Stomach (tissue), 9 donors: ENCODE data around the gene ADGRE2. TPM values are rescaled to one million over a fixed set of nuclear protein-coding genes. Genes with fewer than 3 reads are reported as not detected.
A peak's percentile ranks its signal among the peaks of the same experiment; 100 is the strongest.

Experiments
- DNase-seq, 2 donors: peaks; one replicate each; pipeline versions ENCODE4 v3.0.0 to v3.0.0-alpha.2; 2013 to 2019
- H3K27ac ChIP-seq, 5 donors: fragments of 200-600 bp in 4 of 5; sonication (generic) in 4 of 5; one replicate each; pipeline ENCODE4 v1.5.1; 2013 to 2019; ENCODE audit warnings: mild to moderate bottlenecking in 1 of 5, moderate library complexity in 1 of 5
- H3K27me3 ChIP-seq, 3 donors: fragments of 200-600 bp; sonication (generic); one replicate each; pipeline ENCODE4 v1.5.1; 2017 to 2019; ENCODE audit warnings: mixed run types in 1 of 3
- H3K36me3 ChIP-seq, 4 donors: fragments of 200-600 bp; sonication (generic); 1 replicate in 3 of 4; 2 replicates in 1 of 4; pipeline ENCODE4 v1.5.1; 2016 to 2019
- H3K4me1 ChIP-seq, 4 donors: fragments of 200-600 bp; sonication (generic); one replicate each; pipeline ENCODE4 v1.5.1; 2016 to 2019
- H3K4me3 ChIP-seq, 4 donors: fragments of 200-600 bp; sonication (generic) in 3 of 4; one replicate each; pipeline ENCODE4 v1.5.1; 2016 to 2019; ENCODE audit warnings: mild to moderate bottlenecking in 1 of 4
- H3K9me3 ChIP-seq, 4 donors: fragments of 200-600 bp; sonication (generic); one replicate each; pipeline ENCODE4 v1.5.1; 2016 to 2019
- CTCF ChIP-seq, 7 experiments: fragments of 450-650 bp in 4 of 7; fragments of 200-600 bp in 3 of 7; sonication (generic) in 3 of 7; IDR thresholded peaks; one replicate each; pipeline ENCODE4 v1.5.1; 2016 to 2019; ENCODE audit warnings: antibody characterized with exemption in 7 of 7, control low read depth in 2 of 7, mild to moderate bottlenecking in 1 of 7
- EP300 ChIP-seq: sonication (generic); formaldehyde crosslinking; IDR thresholded peaks from one replicate; pipeline ENCODE4 v1.6.1; 2017; ENCODE audit warnings: antibody characterized with exemption
- POLR2A ChIP-seq, 4 donors: fragments of 450-650 bp; IDR thresholded peaks; one replicate each; pipeline ENCODE4 v1.6.1; 2016; ENCODE audit warnings: antibody characterized with exemption in 4 of 4, control low read depth in 2 of 4, mild to moderate bottlenecking in 1 of 4, moderate library complexity in 1 of 4
- POLR2AphosphoS5 ChIP-seq, 3 donors: sonication (generic); formaldehyde crosslinking; IDR thresholded peaks; one replicate each; pipeline ENCODE4 v1.6.1; 2016; ENCODE audit warnings: antibody characterized with exemption in 3 of 3
- WGBS, 5 donors: extraction: QIAGEN DNeasy Blood & Tissue Kit in 3 of 5; methylation state at CpG; one replicate each; pipeline versions ENCODE4 v1.1.5 to v1.1.7; 2013 to 2018; 5-methylcytosine and 5-hydroxymethylcytosine counted together
- intact Hi-C: fragments of 100-400 bp; cut with DNase I; formaldehyde crosslinking; loops from one replicate; pipeline ENCODE4 v1.15.1; 2023; ENCODE audit warnings: low total_unique reads
- polyA plus RNA-seq, 3 donors: library from polyadenylated mRNA; stranded (reverse); fragments of 200-250 nt; gene quantifications; one replicate each; pipeline ENCODE4 v1.2.3, GENCODE V29; 2013
- total RNA-seq, 5 donors: library from RNA; depleted of rRNA; stranded (reverse); fragments of >200 nt; gene quantifications; one replicate each; pipeline versions ENCODE4 v1.1.0 to v1.2.3, GENCODE V29; 2014 to 2016
- donor health status: healthy with polysubstance abuse.
- donor health status: Bipolar disorder and iron deficiency.
- donor health status: healthy.

Gene ADGRE2
- total and polyA plus RNA-seq, 8 donors, result 0.28 to 9.6 (median 1.7) TPM; not detected in 1

GRCh38 chr19:14700711-14701375, 77.5 kb downstream of the ADGRE2 start:
- DNase-seq, result no peak
- Histone ChIP-seq H3K4me3 (no peak overlapping the region), H3K9me3 (peaks cover 0 to 6% (median 0%) of the 10 kb centered on the region in 4 donors), H3K36me3 (peaks cover 89 to 99% (median 98%) of the 10 kb centered on the region in 4 donors), H3K4me1 (no peaks in the 10 kb centered on the region), H3K27ac (no peak overlapping the region), H3K27me3 (no peaks in the 10 kb centered on the region)
- intact Hi-C loops, result no loop called here
- TF ChIP-seq CTCF (IDR thresholded peaks at IDR 0.05) (no peak), POLR2A (IDR thresholded peaks at IDR 0.05) (no peak), POLR2AphosphoS5 (IDR thresholded peaks at IDR 0.05) (no peak), EP300 (no peak)
- WGBS, 5 donors, result 94 to 99% (median 96%) methylated on average over 8 to 9 of the region's 9 CpGs

- Histone ChIP-seq H3K27me3 (no peaks in the 10 kb centered on the region), H3K4me1 (no peaks in the 10 kb centered on the region), H3K4me3 (no peak overlapping the region), H3K27ac (no peak overlapping the region), H3K9me3 (peaks cover 0 to 6% (median 0%) of the 10 kb centered on the region in 4 donors), H3K36me3 (peaks cover 89 to 99% (median 98%) of the 10 kb centered on the region in 4 donors)
- DNase-seq, result no peak
- no peak for TF ChIP-seq POLR2A (IDR thresholded peaks at IDR 0.05)
- no peak for TF ChIP-seq CTCF (IDR thresholded peaks at IDR 0.05)
- TF ChIP-seq POLR2AphosphoS5 (IDR thresholded peaks at IDR 0.05), result no peak
- TF ChIP-seq EP300, result no peak
- intact Hi-C loops, result loop anchor here (10.0 kb wide), 1 partner anchor 135 kb away; no protein-coding TSS in a partner anchor
- WGBS, 5 donors, result 78 to 95% (median 92%) methylated on average over 8 of the region's 8 CpGs
These were observed 78.7 kb downstream of the ADGRE2 start for GRCh38 chr19:14699641-14700040.

GRCh38 chr19:14695471-14695870, 82.9 kb downstream of the ADGRE2 start:
- no peaks in the 10 kb centered on the region for H3K27me3 ChIP-seq
- WGBS, 5 donors, result 90 to 96% (median 92%) methylated on average over 5 of the region's 5 CpGs
- intact Hi-C loops, result loop anchor here (10.0 kb wide), 1 partner anchor 131 kb away; no protein-coding TSS in a partner anchor
- H3K9me3 ChIP-seq, result no peaks in the 10 kb centered on the region
- H3K4me1 ChIP-seq, result peaks cover 6 to 14% (median 9%) of the 10 kb centered on the region in 4 donors
- TF ChIP-seq POLR2A (IDR thresholded peaks at IDR 0.05) (no peak), CTCF (IDR thresholded peaks at IDR 0.05) (no peak), EP300 (no peak), POLR2AphosphoS5 (IDR thresholded peaks at IDR 0.05) (no peak)
- no peak overlapping the region for H3K4me3 ChIP-seq
- no peak for DNase-seq
- no peak overlapping the region for H3K27ac ChIP-seq
- H3K36me3 ChIP-seq, result peaks cover 50 to 73% (median 70%) of the 10 kb centered on the region in 4 donors

GRCh38 chr19:14694641-14695266, 83.6 kb downstream of the ADGRE2 start:
- intact Hi-C loops, result loop anchor here (10.0 kb wide), 1 partner anchor 130 kb away; no protein-coding TSS in a partner anchor
- 64 to 86% (median 76%) methylated on average over 13 of the region's 13 CpGs for WGBS, 5 donors

More at GRCh38 chr19:14694641-14695266, 83.6 kb downstream of the ADGRE2 start:
- no peaks in the 10 kb centered on the region for H3K27me3 ChIP-seq
- peaks cover 7 to 15% (median 11%) of the 10 kb centered on the region in 4 donors for H3K4me1 ChIP-seq
- TF ChIP-seq POLR2AphosphoS5 (IDR thresholded peaks at IDR 0.05), result no peak
- TF ChIP-seq EP300, result no peak
- TF ChIP-seq POLR2A (IDR thresholded peaks at IDR 0.05), result no peak
- no peak for TF ChIP-seq CTCF (IDR thresholded peaks at IDR 0.05)
- no peaks in the 10 kb centered on the region for H3K9me3 ChIP-seq
- H3K4me3 ChIP-seq, result no peak overlapping the region
- H3K36me3 ChIP-seq, result peaks cover 43 to 66% (median 63%) of the 10 kb centered on the region in 4 donors
- peak in 1 of 2 donors; percentile 15 for DNase-seq
- no peak overlapping the region for H3K27ac ChIP-seq
